Osteoblast (primary cell): ENCODE results near the gene LPCAT1. TPM values are rescaled to one million over a fixed set of nuclear protein-coding genes. Genes with fewer than 3 reads are reported as not detected.

Source experiments
- DNase-seq: peaks from one replicate; pipeline ENCODE4 v3.0.0; 2011; ENCODE audit warnings: low spot score, mixed read lengths; ENCODE audit not compliant: insufficient read length; ENCODE audit errors: missing footprints
- H2AFZ ChIP-seq: 2 replicates; pipeline ENCODE4 v1.6.0; 2011; ENCODE audit warnings: mild to moderate bottlenecking, low read length
- H3K27ac ChIP-seq: 2 replicates; pipeline ENCODE4 v1.5.1; 2011; ENCODE audit warnings: mild to moderate bottlenecking, low read depth, low read length, moderate library complexity
- H3K27me3 ChIP-seq: 2 replicates; pipeline ENCODE4 v1.6.0; 2012; ENCODE audit warnings: mild to moderate bottlenecking, control low read depth, inconsistent platforms, low read length, moderate library complexity; ENCODE audit not compliant: insufficient read depth
- H3K36me3 ChIP-seq: 2 replicates; pipeline ENCODE4 v1.5.1; 2011; ENCODE audit warnings: mild to moderate bottlenecking, low read length, control low read depth, moderate library complexity; ENCODE audit not compliant: insufficient read depth
- H3K4me1 ChIP-seq: 2 replicates; pipeline ENCODE4 v1.5.1; 2011; ENCODE audit warnings: mild to moderate bottlenecking, low read length, control low read depth, moderate library complexity; ENCODE audit not compliant: insufficient read depth
- H3K4me2 ChIP-seq: 2 replicates; pipeline ENCODE4 v1.6.0; 2011; ENCODE audit warnings: mild to moderate bottlenecking, low read length; ENCODE audit not compliant: insufficient read depth
- H3K4me3 ChIP-seq: fragments of 200-600 bp; sonication (generic); 3 replicates; pipeline ENCODE4 v1.5.1; 2012; ENCODE audit warnings: mild to moderate bottlenecking, low read length, inconsistent platforms; ENCODE audit not compliant: insufficient read depth
- H3K79me2 ChIP-seq: 2 replicates; pipeline ENCODE4 v1.6.0; 2012; ENCODE audit warnings: mild to moderate bottlenecking, low read length, control low read depth, inconsistent platforms; ENCODE audit not compliant: insufficient read depth
- H3K9me3 ChIP-seq: 2 replicates; pipeline ENCODE4 v1.5.1; 2011; ENCODE audit warnings: low read depth, low read length, control low read depth
- H4K20me1 ChIP-seq: 2 replicates; pipeline ENCODE4 v1.6.0; 2012; ENCODE audit warnings: mild to moderate bottlenecking, low read length, control low read depth; ENCODE audit not compliant: insufficient read depth
- CTCF ChIP-seq: IDR thresholded peaks from 2 replicates; pipeline ENCODE4 v1.5.1; 2011; ENCODE audit warnings: mild to moderate bottlenecking, low read depth, low read length, moderate library complexity; ENCODE audit errors: extremely low read depth
- total RNA-seq: library from RNA; depleted of rRNA; stranded (reverse); fragments of >200 nt; gene quantifications from 2 replicates; pipeline ENCODE4 v1.2.3, GENCODE V29; 2012

The LPCAT1 gene
- total RNA-seq, 1 donor: 11.6 TPM

GRCh38 chr5:1439388-1440097 lies 84.2 kb downstream of the LPCAT1 start:
- Histone ChIP-seq H3K9me3 (no peaks in the 10 kb centered on the region), H3K27ac (no peak overlapping the region), H3K4me3 (no peak overlapping the region), H3K4me1 (no peaks in the 10 kb centered on the region), H3K36me3 (no peaks in the 10 kb centered on the region), H4K20me1 (no peaks in the 10 kb centered on the region), H3K27me3 (peaks cover 18% of the 10 kb centered on the region), H3K79me2 (no peaks in the 10 kb centered on the region), H3K4me2 (no peak overlapping the region), H2AFZ (no peak overlapping the region)
- TF ChIP-seq CTCF: no peak
- DNase-seq: peak; percentile 65

- no peaks in the 10 kb centered on the region for H3K36me3 ChIP-seq
- H3K27ac ChIP-seq: no peak overlapping the region
- H4K20me1 ChIP-seq: no peaks in the 10 kb centered on the region
- H3K9me3 ChIP-seq: no peaks in the 10 kb centered on the region
- H3K4me2 ChIP-seq: no peak overlapping the region
- H3K27me3 ChIP-seq: peaks cover 11% of the 10 kb centered on the region
- TF ChIP-seq CTCF: no peak
- no peak overlapping the region for H2AFZ ChIP-seq
- H3K79me2 ChIP-seq: no peaks in the 10 kb centered on the region
- H3K4me3 ChIP-seq: no peak overlapping the region
- no peaks in the 10 kb centered on the region for H3K4me1 ChIP-seq
- DNase-seq: peak; percentile 46
These were observed 84.9 kb downstream of the LPCAT1 start for GRCh38 chr5:1438871-1439270.

- Histone ChIP-seq H3K4me3 (no peak overlapping the region), H3K4me2 (no peak overlapping the region), H3K36me3 (no peaks in the 10 kb centered on the region), H4K20me1 (no peaks in the 10 kb centered on the region), H3K4me1 (no peaks in the 10 kb centered on the region), H3K27me3 (peaks cover 3% of the 10 kb centered on the region), H3K79me2 (no peaks in the 10 kb centered on the region), H3K27ac (no peak overlapping the region), H3K9me3 (no peaks in the 10 kb centered on the region), H2AFZ (no peak overlapping the region)
- no peak for TF ChIP-seq CTCF
- DNase-seq: peak; percentile 54
These were observed 85.7 kb downstream of the LPCAT1 start for GRCh38 chr5:1437876-1438559.

- Histone ChIP-seq H3K9me3 (no peaks in the 10 kb centered on the region), H2AFZ (no peak overlapping the region), H3K4me2 (no peak overlapping the region), H3K36me3 (no peaks in the 10 kb centered on the region), H4K20me1 (no peaks in the 10 kb centered on the region), H3K4me3 (no peak overlapping the region), H3K79me2 (no peaks in the 10 kb centered on the region), H3K4me1 (no peaks in the 10 kb centered on the region), H3K27me3 (no peaks in the 10 kb centered on the region), H3K27ac (no peak overlapping the region)
- TF ChIP-seq CTCF: no peak
- DNase-seq: peak; percentile 97
These were observed 86.4 kb downstream of the LPCAT1 start for GRCh38 chr5:1437226-1437829.
